GF-D8 (cell line): ENCODE results near the gene KRTAP19-4.
"Not testable (repeated sequence)": the region's sequence is repeated elsewhere in the genome, so short reads cannot be mapped to it uniquely, and the experiment has no call there.

ENCODE experiments used
- DNase-seq: peaks from one replicate; lab custom pipeline; 2025; lab: John Stamatoyannopoulos, UW

The KRTAP19-4 gene, protein sequence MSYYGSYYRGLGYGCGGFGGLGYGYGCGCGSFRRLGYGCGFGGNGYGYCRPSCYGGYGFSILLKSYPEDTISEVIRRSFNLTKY

DNA sequence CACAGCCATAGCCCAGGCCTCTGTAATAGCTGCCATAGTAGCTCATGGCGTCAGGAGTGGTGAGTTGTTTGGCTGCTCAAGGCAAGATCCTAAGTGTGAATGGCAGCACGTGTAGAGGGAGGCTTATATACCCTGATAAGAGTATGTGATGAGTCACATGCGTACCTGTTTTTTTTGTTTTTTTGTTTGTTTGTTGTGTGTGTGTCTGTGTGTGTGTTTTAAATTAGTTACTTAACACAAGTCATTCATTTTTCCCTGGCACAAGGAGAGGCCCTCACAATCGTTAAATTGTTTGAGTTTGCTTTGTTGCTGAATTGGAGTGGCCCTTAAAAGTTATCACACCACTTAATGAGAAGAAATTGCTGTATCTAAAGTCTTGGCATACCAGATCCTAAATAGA lies at the start of gene KRTAP19-4:
TSS of gene KRTAP19-4 (minus strand) at position 101 of the 400 bp plus-strand sequence. CDS start at position 46, 55 bp downstream.
- DNase-seq, result no peak

- no peak for DNase-seq
Observed at GRCh38 chr21:30541764-30542163, 44.8 kb upstream of the KRTAP19-4 start, which contains the start of gene KRTAP19-6. TSS of gene KRTAP19-6 (minus strand) at chr21:30541864. CDS start at chr21:30541833, 31 bp downstream.

DNA sequence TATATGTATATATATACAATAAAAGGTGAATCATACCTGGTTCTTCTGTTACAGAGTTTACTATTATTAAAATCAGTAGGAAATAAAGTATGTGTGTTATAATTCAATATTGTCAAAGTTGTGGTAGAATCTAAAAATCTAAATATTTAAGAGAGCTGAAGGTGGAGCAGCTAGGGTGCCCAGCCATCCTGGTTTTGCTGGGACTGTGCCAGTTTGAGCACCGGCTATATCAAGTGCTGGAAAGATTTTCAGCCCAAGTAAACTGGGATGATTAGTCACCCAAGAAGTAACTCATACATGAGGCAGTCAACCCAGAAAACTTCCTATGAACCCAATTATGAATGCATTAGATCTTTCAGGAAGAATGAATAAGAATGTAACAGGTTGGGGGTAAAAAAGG lies 21.9 kb upstream of the KRTAP19-4 start:
- no peak for DNase-seq

DNA sequence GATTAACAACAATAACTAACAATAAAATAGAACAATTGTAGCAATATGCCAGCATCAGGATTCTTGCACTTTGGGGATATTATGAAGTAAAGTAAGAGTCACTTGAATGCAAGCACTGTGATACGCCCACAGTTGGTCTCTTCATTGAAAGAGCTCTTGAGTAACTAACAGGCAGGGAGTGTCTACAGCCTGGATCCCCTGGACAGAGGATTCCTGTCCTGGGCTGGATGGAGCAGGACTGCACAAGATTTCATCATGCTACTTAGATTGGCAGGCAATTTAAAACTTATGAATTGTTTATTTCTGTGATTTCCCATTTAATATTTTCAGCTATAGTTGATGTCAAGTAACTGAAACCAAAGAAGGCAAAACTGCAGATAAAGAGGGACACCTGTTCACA lies 18.7 kb upstream of the KRTAP19-4 start:
- no peak for DNase-seq

GRCh38 chr21:30505621-30506205 lies 8.7 kb upstream of the KRTAP19-4 start:
- DNase-seq, result not testable (repeated sequence)

DNA sequence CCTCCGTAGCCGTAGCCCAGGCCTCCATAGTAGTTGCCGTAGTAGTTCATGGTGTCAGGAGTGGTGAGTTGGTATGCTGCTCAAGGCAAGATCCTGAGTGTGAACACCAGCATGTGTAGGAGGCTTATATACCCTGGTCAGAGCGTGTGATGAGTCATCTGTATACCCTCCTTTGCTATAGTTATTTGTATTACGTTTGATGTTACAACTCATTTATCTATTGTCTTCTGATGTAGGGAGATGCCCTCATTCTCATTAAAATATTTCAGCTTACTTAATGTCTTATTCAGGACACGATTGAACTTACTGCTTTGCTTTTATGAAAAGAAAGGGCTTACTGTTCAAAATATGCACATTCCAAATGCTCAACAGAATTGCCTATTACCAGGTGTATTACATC lies 5.1 kb upstream of the KRTAP19-4 start, which contains the start of gene KRTAP19-5:
TSS of gene KRTAP19-5 (minus strand) at position 101 of the 400 bp plus-strand sequence. CDS start at position 50, 51 bp downstream.
- DNase-seq, result no peak

- no peak for DNase-seq
Observed at GRCh38 chr21:30491963-30492428, 5.0 kb downstream of the KRTAP19-4 start, which contains the start of gene KRTAP19-3. TSS of gene KRTAP19-3 (minus strand) at chr21:30492013. CDS start at chr21:30491957, 56 bp downstream.

DNA sequence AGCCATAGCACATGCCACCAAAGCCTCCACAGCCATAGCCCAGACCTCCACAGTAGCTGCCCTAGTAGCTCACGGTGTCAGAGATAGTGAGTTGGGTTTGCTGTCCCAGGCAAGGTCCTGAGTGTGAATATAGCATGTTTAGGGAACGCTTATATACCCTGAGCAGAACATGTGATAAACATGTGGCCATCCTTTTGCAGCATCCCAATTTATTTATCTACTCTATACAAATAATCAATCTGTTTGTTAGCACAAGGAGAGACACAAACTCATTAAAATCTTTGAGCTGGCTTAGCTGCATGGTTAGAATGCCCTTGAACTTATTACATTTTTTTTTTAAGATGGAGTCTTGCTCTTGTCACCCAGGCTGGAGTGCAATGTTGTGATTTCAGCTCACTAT lies 9.6 kb downstream of the KRTAP19-4 start, which contains the start of gene KRTAP19-2:
TSS of gene KRTAP19-2 (minus strand) at position 101 of the 400 bp plus-strand sequence. CDS start at position 13, 88 bp downstream.
- no peak for DNase-seq

DNA sequence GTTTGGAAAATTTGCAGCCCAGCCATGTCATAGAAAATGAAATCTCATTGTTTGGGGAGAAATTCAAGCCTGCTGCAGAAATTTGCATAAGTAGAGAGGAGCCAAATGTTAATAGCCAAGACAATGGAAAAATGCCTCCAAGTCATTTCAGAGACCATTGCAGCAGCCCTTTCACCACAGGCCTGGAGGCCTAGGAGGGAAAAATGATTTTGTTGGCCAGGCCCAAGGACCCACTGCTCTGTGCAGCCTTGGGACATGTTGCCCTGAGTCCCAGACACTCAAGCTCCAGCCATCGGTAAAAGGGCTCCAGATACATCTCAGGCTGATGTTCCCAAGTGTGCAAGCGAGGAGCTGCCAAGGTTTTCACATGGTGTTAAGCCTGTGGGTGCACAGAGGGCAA lies 10.8 kb downstream of the KRTAP19-4 start:
- DNase-seq, result no peak

DNA sequence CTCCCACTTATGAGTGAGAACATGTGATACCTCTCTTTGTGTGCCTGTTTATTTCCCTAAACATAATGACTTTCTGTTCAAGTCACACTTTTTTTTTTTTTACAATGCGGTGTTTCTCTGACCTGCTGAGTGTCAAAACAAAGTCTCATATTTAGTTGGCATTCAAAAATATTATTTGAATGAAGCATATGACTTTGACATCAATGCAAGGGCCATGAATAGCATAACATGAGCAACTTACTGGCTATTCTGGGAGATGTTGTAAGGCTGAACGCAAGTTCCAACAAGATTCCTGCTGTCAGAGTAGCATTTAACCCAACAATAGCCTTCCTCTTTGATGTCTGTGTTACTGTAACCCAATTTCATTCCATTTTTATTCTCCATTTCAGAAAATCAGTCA lies 14.8 kb downstream of the KRTAP19-4 start:
- DNase-seq, result no peak

GRCh38 chr21:30480145-30480544 lies 16.8 kb downstream of the KRTAP19-4 start, which contains the start of gene KRTAP19-1:
TSS of gene KRTAP19-1 (minus strand) at chr21:30480367. CDS start at chr21:30480317, 50 bp downstream.
- DNase-seq, result no peak

- DNase-seq, result no peak
Observed at GRCh38 chr21:30479259-30479658, 17.7 kb downstream of the KRTAP19-4 start.

DNA sequence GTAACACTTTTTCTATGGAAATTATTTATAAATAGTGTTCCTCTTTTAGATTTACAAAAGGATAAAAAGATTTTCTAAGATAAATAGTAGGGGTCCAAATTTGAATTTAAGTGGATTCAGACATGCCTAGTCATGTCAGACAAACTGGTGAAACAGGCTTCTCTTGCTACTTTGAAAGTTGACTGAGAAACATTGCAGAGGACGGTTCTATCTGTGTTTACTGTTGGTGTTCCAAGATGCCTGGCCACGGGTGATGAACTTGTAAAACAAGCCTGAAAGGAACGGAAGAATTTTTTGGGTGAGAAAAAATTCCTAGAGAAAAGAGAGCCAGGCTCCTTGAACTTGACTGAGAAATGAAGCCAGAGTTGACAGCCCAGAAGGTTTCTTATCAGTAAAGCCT lies 19.0 kb downstream of the KRTAP19-4 start:
- no peak for DNase-seq

DNA sequence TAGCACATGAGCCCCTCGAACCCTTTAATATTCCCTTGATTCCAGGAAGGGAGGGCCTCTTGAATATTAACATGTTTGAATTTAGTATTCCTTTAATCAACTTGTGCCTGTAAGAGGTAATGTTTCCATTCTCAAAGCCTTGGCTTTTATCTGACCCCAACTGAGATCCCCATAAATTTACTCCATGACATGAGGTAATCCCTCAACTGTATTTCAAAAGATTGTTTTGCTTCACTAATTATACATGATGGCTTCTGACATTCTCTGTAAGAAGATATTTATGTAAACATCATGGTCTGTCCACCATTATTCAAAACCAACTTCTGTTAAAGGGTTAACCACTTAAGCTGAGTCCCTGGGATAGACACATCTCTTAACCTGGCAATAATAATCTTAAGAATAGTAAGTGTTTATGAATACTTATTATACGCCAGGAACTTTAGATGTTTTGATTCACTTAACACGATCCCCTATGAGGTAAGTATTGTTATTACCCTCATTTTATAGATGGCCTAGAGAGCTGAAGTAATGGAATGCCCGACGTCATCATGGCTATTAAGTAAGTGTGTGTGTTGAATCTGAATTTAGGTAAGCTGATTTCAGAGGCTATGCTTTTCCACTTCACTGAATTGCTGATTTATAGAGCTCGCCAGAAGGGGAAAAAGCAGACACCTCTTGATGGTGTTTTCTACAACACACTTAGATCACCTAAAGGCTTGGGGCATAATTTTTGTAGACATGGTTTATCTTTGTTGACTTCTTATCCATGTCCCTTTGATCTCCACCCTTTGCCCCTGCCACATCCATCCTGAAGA lies 27.9 kb downstream of the KRTAP19-4 start:
- DNase-seq, result no peak

DNA sequence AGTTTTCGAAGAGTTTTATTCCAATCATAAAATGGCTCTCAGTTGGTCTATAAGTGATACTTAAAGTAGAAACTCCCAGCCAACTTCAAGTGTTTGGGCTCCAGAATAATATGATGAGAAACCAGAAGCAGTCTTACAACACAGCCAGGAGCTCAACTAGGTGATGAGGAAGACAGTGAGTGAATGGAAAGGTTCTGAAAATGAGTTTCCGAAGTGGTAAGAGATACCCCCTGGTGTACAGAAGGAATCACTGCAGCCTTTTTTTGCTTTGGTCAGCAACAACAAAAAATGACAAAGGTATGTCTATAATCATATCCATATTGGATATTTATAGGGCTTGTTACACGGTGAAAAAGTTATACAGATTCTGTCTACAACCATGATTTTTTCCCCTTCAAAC lies 33.3 kb downstream of the KRTAP19-4 start:
- DNase-seq, result no peak

- DNase-seq, result no peak
Observed at GRCh38 chr21:30448514-30448913, 48.5 kb downstream of the KRTAP19-4 start.

DNA sequence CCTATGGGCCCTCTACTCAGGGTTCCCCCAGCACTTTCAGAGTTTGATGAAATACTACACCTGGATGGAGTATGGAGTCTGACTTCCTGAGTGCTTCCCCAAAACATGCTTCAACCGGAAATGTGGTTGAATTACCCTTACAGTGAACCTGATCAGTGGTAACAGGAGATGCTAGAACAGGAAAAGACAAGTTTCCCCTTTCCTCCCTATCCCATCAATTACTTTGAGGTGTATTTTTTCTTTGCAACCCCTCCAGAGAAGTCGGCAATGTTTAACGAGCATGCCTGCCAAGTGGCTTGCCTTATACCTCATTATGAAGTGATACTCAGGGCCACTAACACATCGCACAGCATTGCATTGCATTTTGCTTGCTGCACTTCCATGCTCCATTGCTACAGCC lies 49.9 kb downstream of the KRTAP19-4 start:
- no peak for DNase-seq
